Ramos (cell line): Measurements from ENCODE around the gene RAPSN.

Source experiments
- in situ Hi-C: fragments of 300-500 bp; cut with MboI; formaldehyde crosslinking; loops from one replicate; pipeline ENCODE4 v1.14.3; 2022; ENCODE audit warnings: low sequenced_read_pairs; ENCODE audit not compliant: unreplicated experiment

RAPSN gene

DNA sequence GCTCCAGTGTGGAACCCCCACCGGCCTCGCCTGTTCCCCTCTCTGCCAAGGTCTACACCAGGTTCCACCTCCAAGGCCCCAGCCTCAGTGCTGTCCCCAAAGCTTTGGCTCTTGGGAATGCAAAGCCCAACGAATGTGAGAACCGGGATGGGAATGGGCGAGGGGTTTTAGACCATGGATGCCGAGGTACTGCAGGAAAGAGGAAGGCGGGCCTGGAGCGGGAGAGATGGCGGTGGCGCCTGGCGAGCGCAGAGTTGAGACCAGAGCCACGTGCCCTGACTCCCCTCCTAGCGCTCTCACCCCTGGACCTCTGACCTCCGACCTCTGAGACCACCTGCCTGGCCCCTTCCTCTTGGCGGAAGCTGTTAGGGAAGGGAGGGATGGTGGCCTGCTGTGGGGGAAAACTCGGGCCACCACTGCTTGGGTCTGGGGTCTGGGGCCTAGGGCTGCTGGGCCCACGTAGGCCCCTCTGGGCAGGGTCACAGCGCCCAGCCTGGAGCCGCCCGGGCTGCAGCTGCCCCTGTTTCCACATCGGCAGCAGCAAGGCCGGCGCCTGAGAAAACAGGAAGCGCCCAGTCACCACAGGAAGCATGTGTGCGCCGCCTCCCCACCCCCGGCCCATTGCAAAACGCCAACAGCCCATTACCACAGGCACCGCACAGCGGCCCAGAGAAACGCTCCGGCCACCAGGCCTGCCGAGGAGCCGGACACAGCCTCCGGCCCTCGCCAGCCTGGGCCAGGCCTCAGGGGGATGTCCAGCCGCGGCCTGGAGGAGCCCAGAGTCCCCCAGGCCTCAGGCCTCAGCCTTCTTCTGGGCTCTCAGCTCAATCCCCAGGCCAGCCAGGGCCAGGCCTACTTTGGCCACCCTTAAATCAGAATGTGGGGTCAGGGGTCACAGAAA lies 54.4 kb downstream of the RAPSN start:
- in situ Hi-C loops: no loop called here

DNA sequence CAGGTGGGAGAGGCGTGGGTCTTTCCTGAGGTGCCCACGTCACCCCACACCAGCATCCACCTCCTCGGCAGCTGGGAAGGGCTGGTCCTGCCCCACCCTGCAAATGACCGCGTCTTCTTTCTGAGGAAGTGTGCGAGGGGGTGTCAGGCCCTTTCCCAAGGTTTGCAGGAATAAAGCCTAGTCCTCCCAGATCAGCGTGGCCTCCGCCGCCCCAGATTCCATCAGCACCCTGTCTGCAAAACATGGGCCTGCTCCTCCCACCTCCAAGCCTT lies 55.0 kb downstream of the RAPSN start:
- in situ Hi-C loops: no loop called here

GRCh38 chr11:47393163-47394049 lies 55.5 kb downstream of the RAPSN start:
- in situ Hi-C loops: no loop called here

GRCh38 chr11:47392546-47393162 lies 56.3 kb downstream of the RAPSN start:
- in situ Hi-C loops: no loop called here

GRCh38 chr11:47391711-47392432 lies 57.1 kb downstream of the RAPSN start:
- in situ Hi-C loops: no loop called here

DNA sequence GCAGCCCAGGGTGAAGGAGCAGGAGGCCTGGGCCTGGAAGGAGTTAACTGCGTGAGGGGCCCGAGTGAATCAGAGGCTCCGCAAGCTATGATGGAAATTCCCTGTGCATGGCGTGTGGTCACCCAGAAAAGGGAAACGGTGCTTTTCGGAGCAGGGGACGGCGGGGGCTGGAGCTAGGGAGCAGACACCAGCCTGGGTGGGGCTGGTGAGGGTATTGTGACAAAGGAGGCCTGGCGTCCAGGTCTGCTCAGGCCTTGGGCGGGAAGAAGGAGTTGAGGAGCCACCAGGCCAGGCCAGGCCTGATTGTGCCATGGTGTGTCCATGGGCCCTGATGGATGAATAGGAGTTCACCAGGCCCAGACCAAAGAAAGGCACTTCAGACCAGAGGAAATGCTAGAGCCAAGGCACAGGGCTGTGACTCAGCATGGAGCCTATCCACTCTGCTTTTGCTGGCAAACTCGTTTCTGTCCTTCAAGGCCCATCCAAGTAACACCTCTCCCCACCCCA lies 57.8 kb downstream of the RAPSN start:
- in situ Hi-C loops: no loop called here

DNA sequence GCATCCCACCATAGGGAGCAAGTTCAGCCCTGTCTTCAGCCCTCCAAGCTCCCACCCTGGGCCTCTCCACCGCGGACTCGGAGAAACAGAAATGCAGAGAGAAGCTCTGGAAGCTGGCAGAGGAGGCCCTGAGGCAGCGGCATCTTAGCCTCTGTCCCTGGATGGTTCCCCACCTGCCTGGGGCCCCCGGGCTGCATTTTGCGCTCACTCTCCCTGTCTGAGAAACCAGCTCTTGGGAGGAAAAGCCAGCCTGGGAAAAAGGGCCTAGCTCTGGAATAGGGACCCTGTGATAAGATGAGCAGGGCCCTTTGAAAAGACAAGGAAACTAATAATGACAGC lies 58.5 kb downstream of the RAPSN start:
- in situ Hi-C loops: no loop called here

GRCh38 chr11:47389577-47390421 lies 59.1 kb downstream of the RAPSN start:
- in situ Hi-C loops: no loop called here

GRCh38 chr11:47388697-47389576 lies 60.0 kb downstream of the RAPSN start:
- in situ Hi-C loops: no loop called here

DNA sequence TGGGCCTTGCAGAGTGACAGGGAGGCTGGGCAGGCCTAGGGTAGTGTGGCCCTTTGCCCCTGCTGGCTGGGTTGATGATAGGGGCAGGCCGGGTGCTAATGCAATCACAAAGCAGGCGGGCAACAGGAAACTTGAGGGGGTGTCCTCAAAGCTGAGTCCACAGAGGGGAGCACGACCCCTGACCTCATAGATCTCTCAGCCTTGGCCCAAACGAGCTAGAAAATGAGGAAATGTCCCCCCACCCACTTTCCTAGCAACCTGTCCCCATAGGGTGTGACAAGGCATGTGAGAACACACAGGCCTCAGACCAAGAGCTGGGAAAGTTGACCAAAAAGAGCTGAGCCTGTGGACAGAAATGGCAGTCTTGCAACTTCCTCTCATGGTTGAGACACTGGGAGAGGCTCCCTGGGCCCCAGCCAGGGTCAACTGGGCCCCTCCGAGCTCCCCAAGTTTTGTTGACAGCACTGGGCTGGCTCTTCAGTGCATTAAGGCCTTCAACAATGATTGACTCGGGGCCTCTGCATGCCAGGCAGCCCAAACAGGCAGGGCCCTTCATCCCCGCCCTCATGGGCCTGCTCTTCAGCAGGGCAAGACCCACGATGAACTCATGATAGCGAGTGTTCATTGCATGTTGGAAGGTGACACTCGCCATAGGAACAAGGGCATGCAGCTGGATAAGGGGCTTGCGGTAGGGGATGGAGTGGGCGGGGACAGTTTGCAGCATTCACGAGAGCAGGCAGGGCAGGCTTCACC lies 60.8 kb downstream of the RAPSN start:
- in situ Hi-C loops: no loop called here
